ENCODE data around the gene ASMTL. TPM values are rescaled to one million over a fixed set of nuclear protein-coding genes. Genes with fewer than 3 reads are reported as not detected.

ASMTL gene
- total RNA-seq, 1 donor from 2014 or later: 46.1 TPM

DNA sequence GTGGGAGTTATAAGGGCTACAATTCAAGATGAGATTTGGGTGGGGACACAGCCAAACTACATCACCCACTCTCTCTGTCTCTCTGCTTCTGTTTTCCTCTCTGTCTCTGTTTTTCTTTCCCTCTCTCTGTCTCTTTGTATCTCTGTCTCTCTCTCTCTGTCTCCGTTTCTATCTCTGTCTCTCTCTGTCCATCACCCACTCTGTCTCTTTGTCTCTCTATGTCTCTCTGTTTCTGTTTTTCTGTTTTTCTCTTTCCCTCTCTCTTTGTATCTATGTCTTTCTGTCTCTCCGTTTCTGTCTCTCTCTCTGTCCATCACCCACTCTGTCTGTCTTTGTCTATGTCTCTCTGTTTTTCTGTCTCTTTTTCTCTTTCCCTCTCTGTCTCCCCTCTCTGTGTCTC lies 90.8 kb downstream of the ASMTL start:
- no peak overlapping the region for H2AFZ ChIP-seq (replicated peaks)
- H3K36me3 Mint-ChIP-seq: peaks cover 21% of the 10 kb centered on the region
- peaks cover 1% of the 10 kb centered on the region for H3K9me3 Mint-ChIP-seq
- H3K4me1 Mint-ChIP-seq: no peaks in the 10 kb centered on the region
- no peak overlapping the region for H3K9ac ChIP-seq
- no peak overlapping the region for H3K4me2 ChIP-seq
- H3K4me3 ChIP-seq: no peak overlapping the region
- H3K27ac Mint-ChIP-seq: no peak overlapping the region
- no peak overlapping the region for H3K4me3 Mint-ChIP-seq
- H3K27me3 Mint-ChIP-seq (ENCODE audit: insufficient read depth, low read depth): peaks cover 8% of the 10 kb centered on the region
- peaks cover under 1% of the 10 kb centered on the region for H3F3A ChIP-seq (ENCODE audit: low read depth)
- H3K79me2 ChIP-seq (ENCODE audit: low read depth): no peaks in the 10 kb centered on the region
- no peak overlapping the region for H3K27ac ChIP-seq
- no peaks in the 10 kb centered on the region for H3K36me3 ChIP-seq
- no peaks in the 10 kb centered on the region for H3K4me1 ChIP-seq
- H3K9me3 ChIP-seq (ENCODE audit: low read depth): no peaks in the 10 kb centered on the region
- TF ChIP-seq EZH2phosphoT487 (IDR thresholded peaks at IDR 0.05): no peak
- TF ChIP-seq, protein P1, sequence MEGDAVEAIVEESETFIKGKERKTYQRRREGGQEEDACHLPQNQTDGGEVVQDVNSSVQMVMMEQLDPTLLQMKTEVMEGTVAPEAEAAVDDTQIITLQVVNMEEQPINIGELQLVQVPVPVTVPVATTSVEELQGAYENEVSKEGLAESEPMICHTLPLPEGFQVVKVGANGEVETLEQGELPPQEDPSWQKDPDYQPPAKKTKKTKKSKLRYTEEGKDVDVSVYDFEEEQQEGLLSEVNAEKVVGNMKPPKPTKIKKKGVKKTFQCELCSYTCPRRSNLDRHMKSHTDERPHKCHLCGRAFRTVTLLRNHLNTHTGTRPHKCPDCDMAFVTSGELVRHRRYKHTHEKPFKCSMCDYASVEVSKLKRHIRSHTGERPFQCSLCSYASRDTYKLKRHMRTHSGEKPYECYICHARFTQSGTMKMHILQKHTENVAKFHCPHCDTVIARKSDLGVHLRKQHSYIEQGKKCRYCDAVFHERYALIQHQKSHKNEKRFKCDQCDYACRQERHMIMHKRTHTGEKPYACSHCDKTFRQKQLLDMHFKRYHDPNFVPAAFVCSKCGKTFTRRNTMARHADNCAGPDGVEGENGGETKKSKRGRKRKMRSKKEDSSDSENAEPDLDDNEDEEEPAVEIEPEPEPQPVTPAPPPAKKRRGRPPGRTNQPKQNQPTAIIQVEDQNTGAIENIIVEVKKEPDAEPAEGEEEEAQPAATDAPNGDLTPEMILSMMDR (IDR thresholded peaks at IDR 0.05): no peak
- no peak for TF ChIP-seq EZH2 (IDR thresholded peaks at IDR 0.05)
- no peak for DNase-seq (ENCODE audit: low spot score)
- no peaks in the 10 kb centered on the region for H4K20me1 ChIP-seq (ENCODE audit: low read depth)
- no peaks in the 10 kb centered on the region for H3K27me3 ChIP-seq

DNA sequence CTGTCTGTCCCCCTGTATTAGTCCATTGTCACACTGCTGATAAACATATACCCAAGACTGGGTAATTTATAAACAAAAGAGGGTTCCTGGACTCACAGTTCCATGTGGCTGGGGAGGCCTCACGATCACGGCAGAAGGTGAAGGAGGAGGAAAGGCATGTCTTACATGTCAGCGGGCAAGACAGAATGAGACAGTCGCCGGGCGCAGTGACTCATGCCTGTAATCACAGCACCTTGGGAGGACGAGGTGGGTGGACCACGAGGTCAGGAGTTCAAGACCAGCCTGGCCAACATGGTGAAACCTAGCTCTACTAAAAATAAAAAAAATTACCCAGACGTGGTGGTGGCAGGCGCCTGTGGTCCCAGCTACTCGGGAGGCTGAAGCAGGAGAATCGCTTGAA lies 91.4 kb downstream of the ASMTL start:
- Histone ChIP-seq H3K36me3 (no peaks in the 10 kb centered on the region), H3K79me2 (ENCODE audit: low read depth) (no peaks in the 10 kb centered on the region), H3K4me1 (peaks cover 3% of the 10 kb centered on the region), H3K4me2 (no peak overlapping the region), H3K27me3 (no peaks in the 10 kb centered on the region), H3K9ac (no peak overlapping the region), H3K27ac (no peak overlapping the region), H3F3A (ENCODE audit: low read depth) (peaks cover 7% of the 10 kb centered on the region), H3K9me3 (ENCODE audit: low read depth) (no peaks in the 10 kb centered on the region), H4K20me1 (ENCODE audit: low read depth) (no peaks in the 10 kb centered on the region), H2AFZ (replicated peaks) (no peak overlapping the region), H3K4me3 (no peak overlapping the region)
- no peak overlapping the region for H3K27ac Mint-ChIP-seq
- H3K4me3 Mint-ChIP-seq: no peak overlapping the region
- peaks cover 21% of the 10 kb centered on the region for H3K36me3 Mint-ChIP-seq
- H3K9me3 Mint-ChIP-seq: peaks cover 1% of the 10 kb centered on the region
- no peak for TF ChIP-seq EZH2 (IDR thresholded peaks at IDR 0.05)
- peaks cover 1% of the 10 kb centered on the region for H3K4me1 Mint-ChIP-seq
- peaks cover 8% of the 10 kb centered on the region for H3K27me3 Mint-ChIP-seq (ENCODE audit: insufficient read depth, low read depth)
- DNase-seq (ENCODE audit: low spot score): no peak

DNA sequence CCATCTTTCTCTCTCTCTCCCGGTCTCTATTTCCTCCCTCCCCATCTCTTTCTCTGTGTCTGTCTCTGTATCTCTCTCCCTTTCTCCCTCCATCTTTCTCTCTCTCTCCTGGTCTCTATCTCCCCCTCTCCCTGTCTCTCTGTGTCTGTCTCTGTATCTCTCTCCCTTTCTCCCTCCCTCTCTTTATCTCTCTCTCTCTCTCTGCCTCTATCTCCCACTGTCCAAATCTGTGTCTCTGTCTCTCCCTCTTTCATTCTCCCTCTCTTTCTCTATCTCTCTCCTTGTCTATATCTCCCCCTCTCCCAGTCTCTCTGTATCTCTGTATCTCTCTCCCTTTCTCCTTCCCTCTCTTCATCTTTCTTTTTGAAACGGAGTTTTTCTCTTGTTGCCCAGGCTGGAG lies 92.5 kb downstream of the ASMTL start:
- H3K4me3 ChIP-seq: no peak overlapping the region
- no peaks in the 10 kb centered on the region for H4K20me1 ChIP-seq (ENCODE audit: low read depth)
- DNase-seq (ENCODE audit: low spot score): no peak
- Mint-ChIP-seq H3K27ac (no peak overlapping the region), H3K4me3 (no peak overlapping the region), H3K4me1 (peaks cover 10% of the 10 kb centered on the region), H3K27me3 (ENCODE audit: insufficient read depth, low read depth) (peaks cover 8% of the 10 kb centered on the region), H3K36me3 (peaks cover 21% of the 10 kb centered on the region), H3K9me3 (peaks cover 1% of the 10 kb centered on the region)
- no peaks in the 10 kb centered on the region for H3K27me3 ChIP-seq
- H3K36me3 ChIP-seq: no peaks in the 10 kb centered on the region
- no peaks in the 10 kb centered on the region for H3K79me2 ChIP-seq (ENCODE audit: low read depth)
- H3K4me1 ChIP-seq: peaks cover 12% of the 10 kb centered on the region
- H3K27ac ChIP-seq: no peak overlapping the region
- no peak overlapping the region for H3K4me2 ChIP-seq
- no peak overlapping the region for H2AFZ ChIP-seq (replicated peaks)
- TF ChIP-seq EZH2 (IDR thresholded peaks at IDR 0.05) (no peak), EZH2phosphoT487 (IDR thresholded peaks at IDR 0.05) (no peak)
- TF ChIP-seq, protein P1 (IDR thresholded peaks at IDR 0.05): no peak
- H3F3A ChIP-seq (ENCODE audit: low read depth): peaks cover 16% of the 10 kb centered on the region
- no peak overlapping the region for H3K9ac ChIP-seq
- H3K9me3 ChIP-seq (ENCODE audit: low read depth): no peaks in the 10 kb centered on the region

DNA sequence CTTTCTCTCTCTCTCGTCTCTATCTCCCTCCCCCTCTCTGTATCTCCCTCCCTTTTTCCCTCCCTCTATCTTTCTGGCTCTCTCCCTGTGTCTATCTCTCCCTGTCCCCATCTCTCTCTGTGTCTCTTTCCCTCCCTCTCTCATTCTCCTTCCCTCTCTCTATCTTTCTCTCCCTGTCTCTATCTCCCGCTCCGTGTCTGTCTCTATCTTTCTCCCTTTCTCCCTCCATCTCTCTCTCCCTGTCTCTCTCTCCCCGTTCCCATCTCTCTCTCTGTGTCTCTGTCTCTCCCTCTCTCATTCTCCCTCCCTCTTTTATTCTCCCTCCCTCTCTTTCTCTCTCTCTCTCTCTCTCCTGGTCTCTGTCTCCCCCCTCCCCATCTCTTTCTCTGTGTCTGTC lies 93.2 kb downstream of the ASMTL start:
- TF ChIP-seq, protein P1 (IDR thresholded peaks at IDR 0.05): no peak
- no peak for TF ChIP-seq EZH2phosphoT487 (IDR thresholded peaks at IDR 0.05)
- TF ChIP-seq EZH2 (IDR thresholded peaks at IDR 0.05): no peak
- no peaks in the 10 kb centered on the region for H3K79me2 ChIP-seq (ENCODE audit: low read depth)
- Mint-ChIP-seq H3K4me1 (peaks cover 10% of the 10 kb centered on the region), H3K36me3 (peaks cover 19% of the 10 kb centered on the region), H3K27ac (no peak overlapping the region), H3K27me3 (ENCODE audit: insufficient read depth, low read depth) (peaks cover 4% of the 10 kb centered on the region), H3K4me3 (no peak overlapping the region), H3K9me3 (no peaks in the 10 kb centered on the region)
- H2AFZ ChIP-seq (replicated peaks): no peak overlapping the region
- H3F3A ChIP-seq (ENCODE audit: low read depth): peaks cover 16% of the 10 kb centered on the region
- H3K4me2 ChIP-seq: no peak overlapping the region
- H4K20me1 ChIP-seq (ENCODE audit: low read depth): no peaks in the 10 kb centered on the region
- H3K4me1 ChIP-seq: peaks cover 12% of the 10 kb centered on the region
- H3K9me3 ChIP-seq (ENCODE audit: low read depth): no peaks in the 10 kb centered on the region
- no peaks in the 10 kb centered on the region for H3K36me3 ChIP-seq
- H3K27me3 ChIP-seq: no peaks in the 10 kb centered on the region
- no peak overlapping the region for H3K4me3 ChIP-seq
- no peak overlapping the region for H3K9ac ChIP-seq
- H3K27ac ChIP-seq: no peak overlapping the region
- DNase-seq (ENCODE audit: low spot score): no peak
